ENCODE data around the gene BUB3. TPM values are rescaled to one million over a fixed set of nuclear protein-coding genes. Genes with fewer than 3 reads are reported as not detected.

Gene BUB3
- total RNA-seq, 1 donor from 2014 or later, result 245 TPM

DNA sequence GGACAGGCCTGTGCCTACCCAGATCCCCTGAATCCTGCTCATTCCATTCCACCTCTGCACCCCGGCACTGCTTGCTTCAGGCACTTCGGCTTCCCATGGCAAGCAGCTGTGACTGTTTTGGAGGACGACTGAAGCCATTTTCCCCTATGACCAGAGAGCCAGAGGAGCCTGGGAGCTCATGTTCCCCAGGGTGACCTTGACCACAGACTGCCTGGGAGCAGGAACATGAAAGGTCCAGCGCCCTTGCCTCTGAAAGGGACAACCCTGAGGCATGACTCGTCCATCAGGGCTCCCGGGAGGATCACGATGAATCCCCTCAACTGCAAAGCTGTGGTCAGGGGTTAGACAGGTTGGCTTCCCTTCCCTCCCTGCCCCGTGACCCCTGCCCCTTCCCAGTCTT, 35.1 kb upstream of the BUB3 start:
- no peak overlapping the region for H3K4me3 ChIP-seq
- H3K27ac ChIP-seq, result no peak overlapping the region
- no peak overlapping the region for H3K9ac ChIP-seq
- peak overlapping the region; percentile 8 for H3K4me2 ChIP-seq
- DNase-seq (ENCODE audit: low spot score), result no peak
- no peak overlapping the region for H2AFZ ChIP-seq (replicated peaks)
- Mint-ChIP-seq H3K4me3 (no peak overlapping the region), H3K36me3 (no peaks in the 10 kb centered on the region), H3K27ac (no peak overlapping the region), H3K27me3 (ENCODE audit: insufficient read depth, low read depth) (peaks cover 21% of the 10 kb centered on the region), H3K4me1 (peaks cover 4% of the 10 kb centered on the region), H3K9me3 (no peaks in the 10 kb centered on the region)
- no peaks in the 10 kb centered on the region for H3K9me3 ChIP-seq (ENCODE audit: low read depth)
- H3K27me3 ChIP-seq, result peaks cover 44% of the 10 kb centered on the region
- no peak for TF ChIP-seq EZH2phosphoT487 (IDR thresholded peaks at IDR 0.05)
- H3K79me2 ChIP-seq (ENCODE audit: low read depth), result no peaks in the 10 kb centered on the region
- H3K36me3 ChIP-seq, result no peaks in the 10 kb centered on the region
- H4K20me1 ChIP-seq (ENCODE audit: low read depth), result no peaks in the 10 kb centered on the region
- no peaks in the 10 kb centered on the region for H3F3A ChIP-seq (ENCODE audit: low read depth)
- H3K4me1 ChIP-seq, result peaks cover 9% of the 10 kb centered on the region

DNA sequence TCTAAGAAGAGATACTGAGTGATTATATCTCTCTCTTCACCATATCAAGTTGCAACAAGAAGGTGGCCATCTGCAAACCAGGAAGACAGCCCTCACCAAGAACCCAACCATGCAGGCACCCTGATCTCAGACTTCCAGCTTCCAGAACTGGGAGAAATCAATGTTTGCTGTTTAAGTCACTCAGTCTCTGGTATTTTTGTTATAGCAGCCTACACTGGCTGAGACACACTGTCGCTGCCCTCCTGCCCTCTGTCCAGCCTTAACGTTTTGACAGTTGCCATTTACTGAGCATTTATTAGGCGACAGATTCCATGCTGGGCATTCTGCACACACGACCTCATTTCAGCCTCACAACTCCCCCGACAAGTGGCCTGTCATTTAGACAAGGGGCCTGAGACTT, 28.0 kb upstream of the BUB3 start:
- H3K9me3 Mint-ChIP-seq, result no peaks in the 10 kb centered on the region
- no peak overlapping the region for H3K27ac ChIP-seq

GRCh38 chr10:123129618-123130271, 24.5 kb upstream of the BUB3 start:
- Mint-ChIP-seq H3K9me3 (no peaks in the 10 kb centered on the region), H3K27ac (no peak overlapping the region), H3K36me3 (no peaks in the 10 kb centered on the region), H3K4me3 (no peak overlapping the region), H3K27me3 (ENCODE audit: insufficient read depth, low read depth) (peaks cover 62% of the 10 kb centered on the region), H3K4me1 (peaks cover 15% of the 10 kb centered on the region)
- TF ChIP-seq CTCF (IDR thresholded peaks at IDR 0.05), result no peak
- TF ChIP-seq EZH2 (IDR thresholded peaks at IDR 0.05), result no peak
- no peak for TF ChIP-seq EZH2phosphoT487 (IDR thresholded peaks at IDR 0.05)
- DNase-seq (ENCODE audit: low spot score), result no peak
- no peaks in the 10 kb centered on the region for H3K36me3 ChIP-seq
- peaks cover 97% of the 10 kb centered on the region for H3K27me3 ChIP-seq
- no peak overlapping the region for H3K4me3 ChIP-seq
- no peak overlapping the region for H3K9ac ChIP-seq
- H3K4me2 ChIP-seq, result no peak overlapping the region
- H3F3A ChIP-seq (ENCODE audit: low read depth), result peaks cover 15% of the 10 kb centered on the region
- H4K20me1 ChIP-seq (ENCODE audit: low read depth), result peaks cover 26% of the 10 kb centered on the region
- no peak overlapping the region for H3K27ac ChIP-seq
- H3K4me1 ChIP-seq, result peaks cover 16% of the 10 kb centered on the region
- no peaks in the 10 kb centered on the region for H3K9me3 ChIP-seq (ENCODE audit: low read depth)
- no peaks in the 10 kb centered on the region for H3K79me2 ChIP-seq (ENCODE audit: low read depth)
- H2AFZ ChIP-seq (replicated peaks), result no peak overlapping the region

More for the DNA sequence above, 28.0 kb upstream of the BUB3 start:
- Histone ChIP-seq H2AFZ (replicated peaks) (no peak overlapping the region), H3K36me3 (no peaks in the 10 kb centered on the region), H4K20me1 (ENCODE audit: low read depth) (no peaks in the 10 kb centered on the region), H3K9ac (no peak overlapping the region), H3K4me2 (no peak overlapping the region), H3K4me3 (no peak overlapping the region), H3K79me2 (ENCODE audit: low read depth) (no peaks in the 10 kb centered on the region), H3F3A (ENCODE audit: low read depth) (no peaks in the 10 kb centered on the region), H3K27me3 (peaks cover 84% of the 10 kb centered on the region), H3K4me1 (no peaks in the 10 kb centered on the region), H3K9me3 (ENCODE audit: low read depth) (no peaks in the 10 kb centered on the region)
- DNase-seq (ENCODE audit: low spot score), result no peak
- TF ChIP-seq CTCF (IDR thresholded peaks at IDR 0.05) (no peak), EZH2 (IDR thresholded peaks at IDR 0.05) (no peak), EZH2phosphoT487 (IDR thresholded peaks at IDR 0.05) (no peak)
- Mint-ChIP-seq H3K4me3 (no peak overlapping the region), H3K27me3 (ENCODE audit: insufficient read depth, low read depth) (peaks cover 32% of the 10 kb centered on the region), H3K4me1 (no peaks in the 10 kb centered on the region), H3K27ac (no peak overlapping the region), H3K36me3 (no peaks in the 10 kb centered on the region)

Data from neural progenitor cell (in vitro differentiated cells).